ENCODE results near the gene NR1H4. TPM values are rescaled to one million over a fixed set of nuclear protein-coding genes. Genes with fewer than 3 reads are reported as not detected.

The NR1H4 gene
- total RNA-seq, 4 donors from 2014 or later, result not detected

- no peak for ATAC-seq
- H3K36me3 ChIP-seq, result no peaks in the 10 kb centered on the region
- H3K27me3 ChIP-seq, result no peaks in the 10 kb centered on the region
- no peaks in the 10 kb centered on the region for H3K9me3 ChIP-seq
- TF ChIP-seq, protein P1, sequence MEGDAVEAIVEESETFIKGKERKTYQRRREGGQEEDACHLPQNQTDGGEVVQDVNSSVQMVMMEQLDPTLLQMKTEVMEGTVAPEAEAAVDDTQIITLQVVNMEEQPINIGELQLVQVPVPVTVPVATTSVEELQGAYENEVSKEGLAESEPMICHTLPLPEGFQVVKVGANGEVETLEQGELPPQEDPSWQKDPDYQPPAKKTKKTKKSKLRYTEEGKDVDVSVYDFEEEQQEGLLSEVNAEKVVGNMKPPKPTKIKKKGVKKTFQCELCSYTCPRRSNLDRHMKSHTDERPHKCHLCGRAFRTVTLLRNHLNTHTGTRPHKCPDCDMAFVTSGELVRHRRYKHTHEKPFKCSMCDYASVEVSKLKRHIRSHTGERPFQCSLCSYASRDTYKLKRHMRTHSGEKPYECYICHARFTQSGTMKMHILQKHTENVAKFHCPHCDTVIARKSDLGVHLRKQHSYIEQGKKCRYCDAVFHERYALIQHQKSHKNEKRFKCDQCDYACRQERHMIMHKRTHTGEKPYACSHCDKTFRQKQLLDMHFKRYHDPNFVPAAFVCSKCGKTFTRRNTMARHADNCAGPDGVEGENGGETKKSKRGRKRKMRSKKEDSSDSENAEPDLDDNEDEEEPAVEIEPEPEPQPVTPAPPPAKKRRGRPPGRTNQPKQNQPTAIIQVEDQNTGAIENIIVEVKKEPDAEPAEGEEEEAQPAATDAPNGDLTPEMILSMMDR (IDR thresholded peaks at IDR 0.05), result no peak
- TF ChIP-seq EP300 (IDR thresholded peaks at IDR 0.05) (no peak), POLR2AphosphoS5 (IDR thresholded peaks at IDR 0.05) (no peak), POLR2A (IDR thresholded peaks at IDR 0.05) (no peak)
- no peak overlapping the region for H3K4me3 ChIP-seq
- H3K27ac ChIP-seq, result no peak overlapping the region
- peaks cover 3 to 20% (median 9%) of the 10 kb centered on the region in 3 donors for H3K4me1 ChIP-seq
- 85 to 90% methylated on average over 5 to 6 of the region's 6 CpGs for WGBS, 2 donors (ENCODE audit: low coverage in 1 of 2)
Measured at GRCh38 chr12:100493396-100494012, 19.8 kb downstream of the NR1H4 start.

DNA sequence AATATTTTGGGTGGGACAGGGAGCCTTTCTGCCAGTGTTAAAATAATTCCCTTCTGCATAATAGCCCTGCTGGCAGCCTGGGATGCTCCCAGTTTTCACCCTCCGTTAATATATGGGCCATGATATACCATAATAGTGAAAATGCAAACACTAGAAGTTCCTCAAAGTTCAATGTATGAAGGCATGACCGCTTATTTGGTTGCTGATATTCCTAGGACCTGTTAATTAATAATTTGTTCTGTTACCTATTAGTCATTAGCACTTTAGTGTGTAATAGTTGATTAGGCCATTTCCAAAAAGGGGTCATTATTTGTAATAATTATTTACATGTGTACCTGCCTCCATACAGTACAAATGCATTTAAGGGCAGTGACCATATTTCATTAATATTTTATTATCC lies 20.4 kb downstream of the NR1H4 start:
- H3K27ac ChIP-seq, result no peak overlapping the region
- 100% methylated on average over 1 to 2 of the region's 2 CpGs for WGBS, 2 donors (ENCODE audit: low coverage in 1 of 2)
- H3K36me3 ChIP-seq, result no peaks in the 10 kb centered on the region
- H3K4me1 ChIP-seq, result peaks cover 3 to 17% (median 9%) of the 10 kb centered on the region in 3 donors
- TF ChIP-seq POLR2A (IDR thresholded peaks at IDR 0.05) (no peak), POLR2AphosphoS5 (IDR thresholded peaks at IDR 0.05) (no peak), EP300 (IDR thresholded peaks at IDR 0.05) (no peak)
- TF ChIP-seq, protein P1 (IDR thresholded peaks at IDR 0.05), result no peak
- no peaks in the 10 kb centered on the region for H3K27me3 ChIP-seq
- no peak for ATAC-seq
- no peak overlapping the region for H3K4me3 ChIP-seq
- H3K9me3 ChIP-seq, result no peaks in the 10 kb centered on the region

- Histone ChIP-seq H3K27ac (no peak overlapping the region), H3K9me3 (no peaks in the 10 kb centered on the region)
- 92 to 93% methylated on average over 2 of the region's 2 CpGs for WGBS, 2 donors (ENCODE audit: low coverage in 1 of 2)
Measured at GRCh38 chr12:100494538-100494937, 20.9 kb downstream of the NR1H4 start.

GRCh38 chr12:100497105-100497795 lies 23.6 kb downstream of the NR1H4 start:
- Histone ChIP-seq H3K27me3 (no peaks in the 10 kb centered on the region), H3K36me3 (no peaks in the 10 kb centered on the region), H3K9me3 (no peaks in the 10 kb centered on the region), H3K27ac (no peak overlapping the region), H3K4me3 (no peak overlapping the region), H3K4me1 (no peaks in the 10 kb centered on the region)
- TF ChIP-seq, protein P1 (IDR thresholded peaks at IDR 0.05), result no peak
- TF ChIP-seq EP300 (IDR thresholded peaks at IDR 0.05) (no peak), POLR2AphosphoS5 (IDR thresholded peaks at IDR 0.05) (no peak), POLR2A (IDR thresholded peaks at IDR 0.05) (no peak)
- ATAC-seq, result no peak
- 83 to 88% methylated on average over 3 to 15 of the region's 15 CpGs for WGBS, 2 donors (ENCODE audit: low coverage in 1 of 2)

More at GRCh38 chr12:100494538-100494937, 20.9 kb downstream of the NR1H4 start:
- TF ChIP-seq, protein P1 (IDR thresholded peaks at IDR 0.05), result no peak
- no peak for TF ChIP-seq EP300 (IDR thresholded peaks at IDR 0.05)
- no peak for TF ChIP-seq POLR2A (IDR thresholded peaks at IDR 0.05)
- TF ChIP-seq POLR2AphosphoS5 (IDR thresholded peaks at IDR 0.05), result no peak
- Histone ChIP-seq H3K36me3 (no peaks in the 10 kb centered on the region), H3K4me1 (peaks cover 2 to 12% (median 6%) of the 10 kb centered on the region in 3 donors), H3K4me3 (no peak overlapping the region), H3K27me3 (no peaks in the 10 kb centered on the region)
- no peak for ATAC-seq

DNA sequence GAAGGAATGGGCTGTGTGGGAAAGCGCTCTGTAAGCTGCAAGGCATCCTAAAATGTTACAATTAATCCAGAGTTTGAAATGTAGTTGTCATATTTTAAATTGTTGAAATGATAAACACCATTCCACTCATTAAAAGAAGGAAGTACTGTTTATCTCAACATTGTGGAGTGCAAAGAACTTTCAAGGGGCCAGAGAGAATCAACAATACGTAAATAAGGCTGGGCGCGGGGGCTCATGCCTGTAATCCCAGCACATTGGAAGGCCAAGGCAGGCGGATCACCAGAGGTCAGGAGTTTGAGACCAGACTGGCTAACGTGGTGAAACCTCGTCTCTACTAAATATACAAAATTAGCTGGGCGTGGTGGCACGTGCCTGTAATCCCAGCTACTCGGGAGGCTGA lies 24.5 kb downstream of the NR1H4 start:
- Histone ChIP-seq H3K4me1 (no peaks in the 10 kb centered on the region), H3K4me3 (no peak overlapping the region), H3K36me3 (no peaks in the 10 kb centered on the region), H3K9me3 (no peaks in the 10 kb centered on the region), H3K27ac (no peak overlapping the region), H3K27me3 (no peaks in the 10 kb centered on the region)
- WGBS, 2 donors (ENCODE audit: low coverage in 1 of 2), result 87 to 97% methylated on average over 5 to 10 of the region's 10 CpGs
- ATAC-seq, result no peak
- TF ChIP-seq POLR2A (IDR thresholded peaks at IDR 0.05), result no peak
- TF ChIP-seq POLR2AphosphoS5 (IDR thresholded peaks at IDR 0.05), result no peak
- TF ChIP-seq EP300 (IDR thresholded peaks at IDR 0.05), result no peak
- TF ChIP-seq, protein P1 (IDR thresholded peaks at IDR 0.05), result no peak
